ENCODE results near the gene CSAD. TPM values are rescaled to one million over a fixed set of nuclear protein-coding genes. Genes with fewer than 3 reads are reported as not detected.

The CSAD gene
- total RNA-seq, 2 donors from 2014 or later: 70.8 to 89.5 TPM

GRCh38 chr12:53197011-53197640 is 16.4 kb upstream of the CSAD start:
- Histone ChIP-seq H3K27me3 (replicated peaks; ENCODE audit: insufficient read depth) (no peaks in the 10 kb centered on the region), H3K27ac (no peak overlapping the region), H3K4me1 (ENCODE audit: control insufficient read depth in 1 of 2, low read depth in 2 of 2) (peaks cover 9 to 23% of the 10 kb centered on the region in 2 donors), H3K4me3 (peak overlapping the region; percentile 63), H3K36me3 (no peaks in the 10 kb centered on the region), H3K9me3 (no peaks in the 10 kb centered on the region)
- DNase-seq (ENCODE audit: low spot score): no peak
- TF ChIP-seq, protein P1, sequence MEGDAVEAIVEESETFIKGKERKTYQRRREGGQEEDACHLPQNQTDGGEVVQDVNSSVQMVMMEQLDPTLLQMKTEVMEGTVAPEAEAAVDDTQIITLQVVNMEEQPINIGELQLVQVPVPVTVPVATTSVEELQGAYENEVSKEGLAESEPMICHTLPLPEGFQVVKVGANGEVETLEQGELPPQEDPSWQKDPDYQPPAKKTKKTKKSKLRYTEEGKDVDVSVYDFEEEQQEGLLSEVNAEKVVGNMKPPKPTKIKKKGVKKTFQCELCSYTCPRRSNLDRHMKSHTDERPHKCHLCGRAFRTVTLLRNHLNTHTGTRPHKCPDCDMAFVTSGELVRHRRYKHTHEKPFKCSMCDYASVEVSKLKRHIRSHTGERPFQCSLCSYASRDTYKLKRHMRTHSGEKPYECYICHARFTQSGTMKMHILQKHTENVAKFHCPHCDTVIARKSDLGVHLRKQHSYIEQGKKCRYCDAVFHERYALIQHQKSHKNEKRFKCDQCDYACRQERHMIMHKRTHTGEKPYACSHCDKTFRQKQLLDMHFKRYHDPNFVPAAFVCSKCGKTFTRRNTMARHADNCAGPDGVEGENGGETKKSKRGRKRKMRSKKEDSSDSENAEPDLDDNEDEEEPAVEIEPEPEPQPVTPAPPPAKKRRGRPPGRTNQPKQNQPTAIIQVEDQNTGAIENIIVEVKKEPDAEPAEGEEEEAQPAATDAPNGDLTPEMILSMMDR (IDR thresholded peaks at IDR 0.05): no peak
- no peak for ATAC-seq (ENCODE audit: insufficient number of reproducible peaks, low FRiP score, low read depth)

- no peak overlapping the region for H3K4me3 ChIP-seq
- H3K27ac ChIP-seq: no peak overlapping the region
- no peaks in the 10 kb centered on the region for H3K27me3 ChIP-seq (replicated peaks; ENCODE audit: insufficient read depth)
- ATAC-seq (ENCODE audit: insufficient number of reproducible peaks, low FRiP score, low read depth) (no peak), DNase-seq (ENCODE audit: low spot score) (no peak)
- no peaks in the 10 kb centered on the region for H3K9me3 ChIP-seq
- H3K4me1 ChIP-seq (ENCODE audit: control insufficient read depth in 1 of 2, low read depth in 2 of 2): peaks cover 9 to 23% of the 10 kb centered on the region in 2 donors
- H3K36me3 ChIP-seq: no peaks in the 10 kb centered on the region
- TF ChIP-seq, protein P1 (IDR thresholded peaks at IDR 0.05): no peak
These were observed 15.8 kb upstream of the CSAD start for GRCh38 chr12:53196486-53196885.

GRCh38 chr12:53195516-53196420 is 15.0 kb upstream of the CSAD start:
- no peaks in the 10 kb centered on the region for H3K36me3 ChIP-seq
- no peak for DNase-seq (ENCODE audit: low spot score)
- H3K27ac ChIP-seq: no peak overlapping the region
- no peaks in the 10 kb centered on the region for H3K27me3 ChIP-seq (replicated peaks; ENCODE audit: insufficient read depth)
- TF ChIP-seq, protein P1 (IDR thresholded peaks at IDR 0.05): no peak
- no peak for ATAC-seq (ENCODE audit: insufficient number of reproducible peaks, low FRiP score, low read depth)
- H3K4me1 ChIP-seq (ENCODE audit: control insufficient read depth in 1 of 2, low read depth in 2 of 2): peaks cover 9 to 17% of the 10 kb centered on the region in 2 donors
- no peaks in the 10 kb centered on the region for H3K9me3 ChIP-seq
- no peak overlapping the region for H3K4me3 ChIP-seq

- H3K4me3 ChIP-seq: no peak overlapping the region
- TF ChIP-seq, protein P1 (IDR thresholded peaks at IDR 0.05): no peak
- peaks cover 9 to 18% of the 10 kb centered on the region in 2 donors for H3K4me1 ChIP-seq (ENCODE audit: control insufficient read depth in 1 of 2, low read depth in 2 of 2)
- DNase-seq (ENCODE audit: low spot score): no peak
- ATAC-seq (ENCODE audit: insufficient number of reproducible peaks, low FRiP score, low read depth): no peak
- H3K36me3 ChIP-seq: no peaks in the 10 kb centered on the region
- no peaks in the 10 kb centered on the region for H3K27me3 ChIP-seq (replicated peaks; ENCODE audit: insufficient read depth)
- no peaks in the 10 kb centered on the region for H3K9me3 ChIP-seq
- no peak overlapping the region for H3K27ac ChIP-seq
These were observed 14.2 kb upstream of the CSAD start for GRCh38 chr12:53194973-53195372.

DNA sequence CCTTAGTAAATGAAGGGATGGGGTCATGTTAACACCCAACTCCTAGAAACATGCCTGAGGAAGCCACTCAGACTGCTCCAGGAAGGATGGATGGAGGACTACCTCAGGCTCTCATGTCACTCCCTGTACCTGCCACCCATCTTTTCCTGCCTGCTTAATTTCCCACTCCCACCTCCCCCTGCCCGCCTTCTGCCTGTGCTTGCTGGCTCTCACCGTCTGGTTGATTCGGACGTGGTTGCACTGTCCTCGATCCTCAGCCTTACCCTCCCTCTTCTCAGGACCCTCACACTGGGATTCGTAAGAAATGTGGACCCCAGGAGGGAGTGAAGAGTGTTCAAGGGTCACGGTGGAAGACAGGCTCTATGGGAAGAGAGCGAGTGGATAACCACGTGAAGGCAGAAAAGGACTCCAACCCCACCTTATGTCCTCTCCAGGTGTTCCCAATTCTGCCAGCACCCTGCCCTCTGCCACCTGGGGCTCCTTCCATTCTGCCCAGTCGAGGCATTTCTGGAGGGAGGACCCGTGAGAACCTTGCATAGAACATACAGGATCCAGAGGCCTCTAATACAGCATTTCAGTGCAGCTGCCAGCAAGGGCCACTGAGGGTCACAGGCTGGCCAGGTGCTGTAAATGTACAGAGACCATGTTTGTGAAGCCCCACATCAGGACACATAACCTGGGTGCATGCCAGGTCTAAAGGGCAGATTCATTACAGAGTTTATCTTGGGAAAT is 13.4 kb upstream of the CSAD start:
- TF ChIP-seq, protein P1 (IDR thresholded peaks at IDR 0.05): no peak
- no peak for DNase-seq (ENCODE audit: low spot score)
- ATAC-seq (ENCODE audit: insufficient number of reproducible peaks, low FRiP score, low read depth): no peak
- Histone ChIP-seq H3K36me3 (no peaks in the 10 kb centered on the region), H3K4me3 (no peak overlapping the region), H3K9me3 (no peaks in the 10 kb centered on the region), H3K27ac (no peak overlapping the region), H3K4me1 (ENCODE audit: control insufficient read depth in 1 of 2, low read depth in 2 of 2) (peaks cover 9 to 19% of the 10 kb centered on the region in 2 donors), H3K27me3 (replicated peaks; ENCODE audit: insufficient read depth) (no peaks in the 10 kb centered on the region)

Data from thoracic aorta (tissue), 2 donors.